ENCODE measurements around the gene STX4.

The STX4 gene

GRCh38 chr16:31084584-31085302, 51.4 kb downstream of the STX4 start:
- H3K4me3 ChIP-seq (ENCODE audit: low read depth, low read length) = no peak overlapping the region
- TF ChIP-seq CTCF (IDR thresholded peaks at IDR 0.05; ENCODE audit: insufficient read depth, low read depth, low read length, missing control alignments) = no peak
- no peak for DNase-seq (ENCODE audit: low read depth)

DNA sequence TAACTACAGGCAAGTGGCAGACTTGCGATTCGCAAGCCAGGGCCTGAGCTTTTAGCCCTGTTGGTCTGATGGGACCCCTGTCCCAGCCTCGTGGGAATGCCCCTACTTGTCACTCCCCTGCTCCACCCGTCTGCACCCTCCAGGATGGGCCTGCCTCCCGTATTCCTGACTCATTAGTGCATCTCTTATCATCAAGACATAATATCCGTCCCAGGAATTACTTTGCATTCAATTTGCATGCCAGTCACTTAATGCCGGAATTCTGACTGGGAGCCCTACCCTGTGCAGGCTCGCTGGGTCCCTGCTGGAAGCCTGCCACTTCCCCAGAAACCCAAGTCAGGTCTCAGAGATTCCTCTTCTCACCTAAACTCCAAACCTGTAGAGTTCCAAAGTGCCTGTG, 52.1 kb downstream of the STX4 start:
- TF ChIP-seq CTCF (IDR thresholded peaks at IDR 0.05; ENCODE audit: insufficient read depth, low read depth, low read length, missing control alignments) = no peak
- no peak overlapping the region for H3K4me3 ChIP-seq (ENCODE audit: low read depth, low read length)
- DNase-seq (ENCODE audit: low read depth) = no peak

GRCh38 chr16:31085873-31086628, 52.7 kb downstream of the STX4 start:
- no peak overlapping the region for H3K4me3 ChIP-seq (ENCODE audit: low read depth, low read length)
- DNase-seq (ENCODE audit: low read depth) = no peak
- TF ChIP-seq CTCF (IDR thresholded peaks at IDR 0.05; ENCODE audit: insufficient read depth, low read depth, low read length, missing control alignments) = no peak

GRCh38 chr16:31086629-31086906, 53.2 kb downstream of the STX4 start:
- H3K4me3 ChIP-seq (ENCODE audit: low read depth, low read length) = no peak overlapping the region
- no peak for DNase-seq (ENCODE audit: low read depth)
- TF ChIP-seq CTCF (IDR thresholded peaks at IDR 0.05; ENCODE audit: insufficient read depth, low read depth, low read length, missing control alignments) = no peak

DNA sequence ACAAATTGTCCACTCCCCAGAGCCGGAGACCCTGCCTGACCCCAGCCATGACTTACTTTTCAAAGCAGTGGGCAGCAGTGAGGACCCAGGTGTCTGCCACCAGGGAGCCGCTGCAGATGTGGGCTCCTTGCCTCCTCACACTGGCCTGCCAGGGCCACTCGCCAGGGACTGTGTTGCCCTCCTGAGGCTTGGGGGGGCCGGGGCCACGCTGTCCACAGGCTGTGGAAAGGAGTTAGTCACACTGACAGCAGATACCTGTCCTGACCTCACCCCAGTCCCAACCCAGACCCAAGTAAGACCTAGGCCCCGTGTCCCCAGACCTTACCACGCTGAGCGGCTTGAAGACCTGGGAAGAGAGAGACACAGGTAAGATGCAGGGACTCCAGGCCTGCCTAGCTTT, 54.1 kb downstream of the STX4 start:
- no peak for DNase-seq (ENCODE audit: low read depth)
- no peak for TF ChIP-seq CTCF (IDR thresholded peaks at IDR 0.05; ENCODE audit: insufficient read depth, low read depth, low read length, missing control alignments)
- H3K4me3 ChIP-seq (ENCODE audit: low read depth, low read length) = no peak overlapping the region

- TF ChIP-seq CTCF (IDR thresholded peaks at IDR 0.05; ENCODE audit: insufficient read depth, low read depth, low read length, missing control alignments) = no peak
- DNase-seq (ENCODE audit: low read depth) = no peak
- no peak overlapping the region for H3K4me3 ChIP-seq (ENCODE audit: low read depth, low read length)
These were observed 54.6 kb downstream of the STX4 start for GRCh38 chr16:31087971-31088370.

Data from GM12865 (cell line).